Endothelial cell of umbilical vein (primary cell): ENCODE data around the gene ABCA7. TPM values are rescaled to one million over a fixed set of nuclear protein-coding genes. Genes with fewer than 3 reads are reported as not detected.
A peak's percentile ranks its signal among the peaks of the same experiment; 100 is the strongest.

Experiments used
- BruUV-seq: library from RNA; stranded (reverse); fragments of 400-500 nt; replicated peaks from 2 replicates; lab custom pipeline; 2021; lab: Mats Ljungman, UMichigan
- CTCF ChIA-PET: fragments of 300-600, 350-600 bp; sonication (Branson Sonifier 250); formaldehyde crosslinking; loops from one replicate; lab custom pipeline; 2021; ENCODE audit warnings: antibody characterized with exemption, inconsistent platforms; lab: Charles Lee
- POLR2A ChIA-PET: fragments of 300-600, 350-600 bp; sonication (Branson Sonifier 250); formaldehyde crosslinking; loops from one replicate; lab custom pipeline; 2021; ENCODE audit warnings: antibody characterized with exemption, inconsistent platforms; lab: Charles Lee
- DNase-seq: peaks from one replicate; pipeline ENCODE4 v3.0.0-alpha.2; 2011; ENCODE audit warnings: low read depth, low spot score
- FAIRE-seq: peaks from 2 replicates; lab custom pipeline; 2011; peaks lifted over from hg19 to GRCh38; lab: Jason Lieb, UNC
- H2AFZ ChIP-seq: 2 replicates; pipeline ENCODE4 v1.6.0; 2012; ENCODE audit warnings: low read depth, low read length, control low read depth, inconsistent platforms
- H3K27ac ChIP-seq: 2 replicates; pipeline ENCODE4 v1.5.1; 2011; ENCODE audit warnings: low read depth, mild to moderate bottlenecking, control low read depth, low read length, moderate library complexity; ENCODE audit not compliant: insufficient read depth
- H3K27me3 ChIP-seq, 2 experiments: 2 replicates each; pipeline versions ENCODE4 v1.6.0 to v1.6.1; 2011; ENCODE audit warnings: low read length in 2 of 2, mixed read lengths in 1 of 2; ENCODE audit not compliant: control insufficient read depth in 2 of 2, insufficient read depth in 2 of 2
- H3K36me3 ChIP-seq, 2 experiments: 2 replicates in 1 of 2; 3 replicates in 1 of 2; pipeline ENCODE4 v1.5.1; 2011; ENCODE audit warnings: low read length in 2 of 2, mild to moderate bottlenecking in 1 of 2, moderate library complexity in 1 of 2; ENCODE audit not compliant: control insufficient read depth in 2 of 2, insufficient read depth in 2 of 2; ENCODE audit errors: extremely low read depth in 1 of 2
- H3K4me1 ChIP-seq: 3 replicates; pipeline ENCODE4 v1.5.1; 2011; ENCODE audit warnings: mild to moderate bottlenecking, low read length; ENCODE audit not compliant: control insufficient read depth, insufficient read depth; ENCODE audit errors: extremely low read depth
- H3K4me2 ChIP-seq: 2 replicates; pipeline ENCODE4 v1.6.1; 2011; ENCODE audit warnings: low read length, control low read depth, mixed read lengths; ENCODE audit not compliant: insufficient read depth
- H3K4me3 ChIP-seq, 3 experiments: fragments of 200-600 bp in 1 of 3; sonication (generic), shearing (Covaris generic) in 1 of 3; replicated peaks in 1 of 3; 2 replicates each; pipeline ENCODE4 v1.5.1; 2011 to 2016; ENCODE audit warnings: control low read depth in 3 of 3, low read length in 3 of 3, mild to moderate bottlenecking in 2 of 3, inconsistent platforms in 1 of 3, low read depth in 1 of 3, moderate library complexity in 1 of 3; ENCODE audit not compliant: insufficient read depth in 1 of 3
- H3K79me2 ChIP-seq: 2 replicates; pipeline ENCODE4 v1.6.0; 2012; ENCODE audit warnings: low read length, inconsistent platforms; ENCODE audit not compliant: control insufficient read depth, insufficient read depth
- H3K9ac ChIP-seq: replicated peaks from 2 replicates; pipeline ENCODE3; 2011; ENCODE audit warnings: low read length, control low read depth; ENCODE audit not compliant: insufficient read depth; ENCODE audit errors: extremely low read depth
- H3K9me1 ChIP-seq: replicated peaks from 3 replicates; pipeline ENCODE4 v1.6.0; 2011; ENCODE audit warnings: mild to moderate bottlenecking, low read length; ENCODE audit not compliant: control insufficient read depth, insufficient read depth; ENCODE audit errors: extremely low read depth
- H3K9me3 ChIP-seq: replicated peaks from 2 replicates; pipeline ENCODE4 v1.5.1; 2012; ENCODE audit warnings: low read length, inconsistent platforms; ENCODE audit not compliant: control insufficient read depth, insufficient read depth
- H4K20me1 ChIP-seq: replicated peaks from 2 replicates; pipeline ENCODE3; 2011; ENCODE audit warnings: mild to moderate bottlenecking, low read length; ENCODE audit not compliant: control insufficient read depth, insufficient read depth; ENCODE audit errors: extremely low read depth
- EZH2 ChIP-seq: IDR thresholded peaks from 2 replicates; pipeline ENCODE4 v1.6.1; 2012; ENCODE audit warnings: borderline replicate concordance, low read depth, mild to moderate bottlenecking, moderate library complexity, low read length, inconsistent platforms; ENCODE audit not compliant: severe bottlenecking
- FOS ChIP-seq: IDR thresholded peaks from 2 replicates; pipeline ENCODE4 v1.6.1; 2011; ENCODE audit warnings: mild to moderate bottlenecking, low read length, moderate library complexity, borderline replicate concordance; ENCODE audit not compliant: insufficient read depth
- GATA2 ChIP-seq: IDR thresholded peaks from 2 replicates; pipeline ENCODE4 v1.7.0; 2011; ENCODE audit warnings: low read depth, mild to moderate bottlenecking, moderate library complexity, mixed read lengths, low read length; ENCODE audit not compliant: insufficient read length, insufficient read depth
- JUN ChIP-seq: IDR thresholded peaks from 2 replicates; pipeline ENCODE4 v1.6.1; 2011; ENCODE audit warnings: borderline replicate concordance, low read depth; ENCODE audit not compliant: insufficient read length, insufficient read depth
- MAX ChIP-seq: IDR thresholded peaks from 2 replicates; pipeline ENCODE4 v1.6.1; 2011; ENCODE audit not compliant: insufficient read depth, insufficient read length
- MYC ChIP-seq: IDR thresholded peaks from one replicate; pipeline ENCODE4 v1.6.1; 2011; ENCODE audit warnings: mild to moderate bottlenecking, low read depth, low read length
- POLR2A ChIP-seq: IDR thresholded peaks from 2 replicates; pipeline ENCODE4 v1.6.1; 2012; ENCODE audit warnings: low read depth, mild to moderate bottlenecking, control low read depth, low read length
- POLR2AphosphoS5 ChIP-seq: IDR thresholded peaks from 2 replicates; pipeline ENCODE4 v1.6.1; 2012; ENCODE audit warnings: low read depth, mild to moderate bottlenecking, control low read depth, low read length, moderate library complexity; ENCODE audit not compliant: insufficient read depth
- dilution Hi-C: fragments of 300-500 bp; cut with MboI; formaldehyde crosslinking; loops from one replicate; pipeline ENCODE4 v1.15.0; 2019; ENCODE audit warnings: low sequenced_read_pairs; ENCODE audit not compliant: extremely low pct_ligation_motif_present
- intact Hi-C: fragments of 100-400 bp; cut with micrococcal nuclease; formaldehyde crosslinking; loops from one replicate; pipeline ENCODE4 v1.10.0; 2022
- polyA plus RNA-seq, 4 experiments: library from polyadenylated mRNA; depleted of rRNA in 3 of 4; stranded (reverse) in 3 of 4; unstranded in 1 of 4; fragments of >200 nt; gene quantifications; 2 replicates each; pipeline versions ENCODE4 v1.2.1 to v1.2.3, GENCODE V29; 2011 to 2012; ENCODE audit warnings: missing spikeins in 1 of 4
- total RNA-seq: library from RNA; stranded (reverse); gene quantifications from 2 replicates; pipeline ENCODE4 v1.2.3, GENCODE V29; 2021
- TF ChIP-seq, protein P1 (sequence below), 2 donors: IDR thresholded peaks; 1 replicate in 1 of 2; 2 replicates in 1 of 2; pipeline ENCODE4 v1.5.1; 2011; ENCODE audit warnings: low read length in 2 of 2, mild to moderate bottlenecking in 2 of 2, moderate library complexity in 2 of 2, control low read depth in 1 of 2, inconsistent platforms in 1 of 2, low read depth in 1 of 2; ENCODE audit not compliant: insufficient read depth in 1 of 2; ENCODE audit errors: extremely low read depth in 1 of 2

Gene ABCA7
- total and polyA plus RNA-seq, 2 donors (not counting 3 experiments of a cell fraction or from before 2014, with no cell fraction given): 5.7 to 9.8 TPM

DNA sequence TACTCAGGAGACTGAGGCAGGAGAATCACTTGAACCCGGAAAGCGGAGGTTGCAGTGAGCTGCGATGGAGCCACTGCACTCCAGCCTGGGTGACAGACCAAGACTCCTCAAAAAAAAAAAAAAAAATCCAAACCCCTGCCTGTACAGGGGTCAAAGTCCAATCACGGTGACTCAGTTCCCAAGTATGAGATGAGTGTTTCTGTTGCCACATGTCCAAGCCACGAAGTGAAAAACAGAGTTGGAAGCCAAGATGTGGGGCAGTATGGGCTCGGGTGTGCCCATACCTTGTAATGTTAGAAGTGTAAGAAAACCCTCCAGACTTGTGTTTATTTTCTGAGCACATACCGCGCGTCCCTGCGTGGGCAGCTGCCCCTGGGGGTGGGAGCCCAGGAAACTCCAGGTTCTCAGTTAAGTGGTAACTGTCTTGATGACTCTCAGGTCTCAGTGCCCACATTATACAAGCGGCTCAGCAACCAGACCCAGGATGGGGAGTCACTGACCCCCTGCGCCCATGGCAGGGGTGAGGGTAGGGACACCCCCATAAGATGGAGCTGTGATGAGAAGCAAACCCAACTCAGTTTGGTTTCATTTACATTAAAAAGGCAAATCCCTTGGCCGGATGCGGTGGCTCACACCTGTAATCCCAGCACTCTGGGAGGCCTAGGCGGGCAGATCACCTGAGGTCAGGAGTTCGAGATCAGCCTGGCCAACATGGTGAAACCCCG lies 62.7 kb downstream of the ABCA7 start:
- Histone ChIP-seq H3K4me2 (peak overlapping the region; percentile 60), H3K9me3 (peaks cover 2% of the 10 kb centered on the region), H3K27ac (peak overlapping the region; percentile 93), H3K4me3 (peak overlapping the region in 1 of 3 experiments; percentile 7), H2AFZ (no peak overlapping the region), H4K20me1 (no peaks in the 10 kb centered on the region), H3K79me2 (peaks cover 18% of the 10 kb centered on the region), H3K36me3 (peaks cover 2 to 14% of the 10 kb centered on the region in 2 experiments), H3K27me3 (no peaks in the 10 kb centered on the region), H3K9me1 (no peaks in the 10 kb centered on the region), H3K9ac (peak overlapping the region; percentile 64), H3K4me1 (peaks cover 31% of the 10 kb centered on the region)
- dilution Hi-C loops: no loop called here
- ChIA-PET CTCF (interaction anchor here (1.3 to 2.8 kb wide), 5 partner anchors 11 to 142 kb away, joined by 3 to 21 read pairs (median 6); no protein-coding TSS in a partner anchor), POLR2A (interaction anchor here (0.6 to 1.6 kb wide), 4 partner anchors 22 to 151 kb away, joined by 3 to 6 read pairs (median 4); no protein-coding TSS in a partner anchor)
- TF ChIP-seq, protein P1, sequence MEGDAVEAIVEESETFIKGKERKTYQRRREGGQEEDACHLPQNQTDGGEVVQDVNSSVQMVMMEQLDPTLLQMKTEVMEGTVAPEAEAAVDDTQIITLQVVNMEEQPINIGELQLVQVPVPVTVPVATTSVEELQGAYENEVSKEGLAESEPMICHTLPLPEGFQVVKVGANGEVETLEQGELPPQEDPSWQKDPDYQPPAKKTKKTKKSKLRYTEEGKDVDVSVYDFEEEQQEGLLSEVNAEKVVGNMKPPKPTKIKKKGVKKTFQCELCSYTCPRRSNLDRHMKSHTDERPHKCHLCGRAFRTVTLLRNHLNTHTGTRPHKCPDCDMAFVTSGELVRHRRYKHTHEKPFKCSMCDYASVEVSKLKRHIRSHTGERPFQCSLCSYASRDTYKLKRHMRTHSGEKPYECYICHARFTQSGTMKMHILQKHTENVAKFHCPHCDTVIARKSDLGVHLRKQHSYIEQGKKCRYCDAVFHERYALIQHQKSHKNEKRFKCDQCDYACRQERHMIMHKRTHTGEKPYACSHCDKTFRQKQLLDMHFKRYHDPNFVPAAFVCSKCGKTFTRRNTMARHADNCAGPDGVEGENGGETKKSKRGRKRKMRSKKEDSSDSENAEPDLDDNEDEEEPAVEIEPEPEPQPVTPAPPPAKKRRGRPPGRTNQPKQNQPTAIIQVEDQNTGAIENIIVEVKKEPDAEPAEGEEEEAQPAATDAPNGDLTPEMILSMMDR (IDR thresholded peaks at IDR 0.05; ENCODE audit: extremely low read depth in 1 of 2, insufficient read depth in 1 of 2, low read depth in 1 of 2, low read length in 2 of 2): no peak
- TF ChIP-seq GATA2 (no peak), JUN (peak; percentile 88), MAX (peak; percentile 64), MYC (peak; percentile 83), POLR2AphosphoS5 (peak; percentile 77), FOS (peak; percentile 94), EZH2 (no peak), POLR2A (peak; percentile 55)
- intact Hi-C loops: loop anchor here (1.0 to 10.0 kb wide), 3 partner anchors 81 to 168 kb away; partner anchors contain the start of genes ATP5F1D, RNU6-2 and TMEM259
- DNase-seq: peak; percentile 95
- BruUV-seq: no TSS peak
- FAIRE-seq: no peak
